Erythroblast (primary cell): ENCODE results near the gene HS6ST1.
A peak's percentile ranks its signal among the peaks of the same experiment; 100 is the strongest.

Source experiments
- DNase-seq, 2 experiments: peaks; one replicate each; lab custom pipeline; 2025; lab: John Stamatoyannopoulos, UW
- GATA1 ChIP-seq: IDR thresholded peaks from 2 replicates; pipeline ENCODE4 v1.6.1; 2011; ENCODE audit warnings: low read depth, mild to moderate bottlenecking, control low read depth, low read length, moderate library complexity
- POLR2A ChIP-seq: IDR thresholded peaks from 2 replicates; pipeline ENCODE4 v1.6.1; 2011; ENCODE audit warnings: mild to moderate bottlenecking, low read length

HS6ST1 gene

GRCh38 chr2:128286905-128287779 lies 31.5 kb downstream of the HS6ST1 start:
- TF ChIP-seq GATA1: no peak
- DNase-seq: no peak

GRCh38 chr2:128286011-128286721 lies 32.5 kb downstream of the HS6ST1 start:
- TF ChIP-seq POLR2A (no peak), GATA1 (no peak)
- DNase-seq: no peak

GRCh38 chr2:128285329-128285931 lies 33.2 kb downstream of the HS6ST1 start:
- no peak for TF ChIP-seq POLR2A
- no peak for TF ChIP-seq GATA1
- no peak for DNase-seq

GRCh38 chr2:128284841-128285240 lies 33.8 kb downstream of the HS6ST1 start:
- DNase-seq: no peak
- TF ChIP-seq GATA1: no peak

GRCh38 chr2:128284037-128284441 lies 34.6 kb downstream of the HS6ST1 start:
- no peak for DNase-seq
- no peak for TF ChIP-seq POLR2A
- no peak for TF ChIP-seq GATA1

- TF ChIP-seq POLR2A (no peak), GATA1 (no peak)
- peak; percentile 7 to 36 for DNase-seq
Measured at GRCh38 chr2:128282976-128283810, 35.5 kb downstream of the HS6ST1 start.

GRCh38 chr2:128282246-128282975 lies 36.3 kb downstream of the HS6ST1 start:
- TF ChIP-seq GATA1: no peak
- no peak for TF ChIP-seq POLR2A

GRCh38 chr2:128281852-128282245 lies 36.8 kb downstream of the HS6ST1 start:
- no peak for DNase-seq
- TF ChIP-seq GATA1: no peak
- no peak for TF ChIP-seq POLR2A

More at GRCh38 chr2:128282246-128282975, 36.3 kb downstream of the HS6ST1 start:
- DNase-seq: no peak

- no peak for DNase-seq
- TF ChIP-seq GATA1 (no peak), POLR2A (no peak)
Measured at GRCh38 chr2:128280901-128281321, 37.8 kb downstream of the HS6ST1 start.

- no peak for DNase-seq
- TF ChIP-seq GATA1 (no peak), POLR2A (no peak)
Measured at GRCh38 chr2:128280158-128280871, 38.4 kb downstream of the HS6ST1 start.

- no peak for TF ChIP-seq GATA1
- TF ChIP-seq POLR2A: no peak
- DNase-seq: no peak
Measured at GRCh38 chr2:128279786-128280157, 38.9 kb downstream of the HS6ST1 start.

- TF ChIP-seq POLR2A: no peak
- TF ChIP-seq GATA1: no peak
Measured at GRCh38 chr2:128279009-128279408, 39.7 kb downstream of the HS6ST1 start.

GRCh38 chr2:128277961-128278681 lies 40.5 kb downstream of the HS6ST1 start:
- no peak for DNase-seq
- TF ChIP-seq POLR2A (no peak), GATA1 (no peak)

More at GRCh38 chr2:128279009-128279408, 39.7 kb downstream of the HS6ST1 start:
- DNase-seq: no peak
